LNCAP (cell line): Measurements from ENCODE around the gene LOC101059915.

Source experiments
- CTCF ChIP-seq: fragments of 450-650 bp; IDR thresholded peaks from 2 replicates; pipeline ENCODE4 v1.5.1; 2017; ENCODE audit warnings: mild to moderate bottlenecking

Gene LOC101059915

GRCh38 chrX:71661919-71662318 is 5.4 kb upstream of the LOC101059915 start:
- TF ChIP-seq CTCF: no peak

GRCh38 chrX:71664202-71664601 is 3.1 kb upstream of the LOC101059915 start:
- TF ChIP-seq CTCF: peak; percentile 43

GRCh38 chrX:71664889-71665491 is 2.4 kb upstream of the LOC101059915 start:
- no peak for TF ChIP-seq CTCF

GRCh38 chrX:71665747-71666146 is 1.6 kb upstream of the LOC101059915 start:
- TF ChIP-seq CTCF: no peak

GRCh38 chrX:71666240-71667223 is 814 bp upstream of the LOC101059915 start:
- no peak for TF ChIP-seq CTCF

GRCh38 chrX:71668248-71668595 is 876 bp downstream of the LOC101059915 start:
- no peak for TF ChIP-seq CTCF

- TF ChIP-seq CTCF: no peak
Observed at GRCh38 chrX:71669492-71669891, 2.1 kb downstream of the LOC101059915 start.
